WI38 (cell line): ENCODE results near the gene HDAC4.

Source experiments
- H3K4me3 ChIP-seq: 2 replicates; pipeline ENCODE4 v1.5.1; 2011; ENCODE audit warnings: low read depth, mild to moderate bottlenecking, control low read depth, low read length
- CTCF ChIP-seq: IDR thresholded peaks from 2 replicates; pipeline ENCODE4 v1.5.1; 2012; ENCODE audit warnings: low read depth, mild to moderate bottlenecking, control low read depth, low read length

The HDAC4 gene

DNA sequence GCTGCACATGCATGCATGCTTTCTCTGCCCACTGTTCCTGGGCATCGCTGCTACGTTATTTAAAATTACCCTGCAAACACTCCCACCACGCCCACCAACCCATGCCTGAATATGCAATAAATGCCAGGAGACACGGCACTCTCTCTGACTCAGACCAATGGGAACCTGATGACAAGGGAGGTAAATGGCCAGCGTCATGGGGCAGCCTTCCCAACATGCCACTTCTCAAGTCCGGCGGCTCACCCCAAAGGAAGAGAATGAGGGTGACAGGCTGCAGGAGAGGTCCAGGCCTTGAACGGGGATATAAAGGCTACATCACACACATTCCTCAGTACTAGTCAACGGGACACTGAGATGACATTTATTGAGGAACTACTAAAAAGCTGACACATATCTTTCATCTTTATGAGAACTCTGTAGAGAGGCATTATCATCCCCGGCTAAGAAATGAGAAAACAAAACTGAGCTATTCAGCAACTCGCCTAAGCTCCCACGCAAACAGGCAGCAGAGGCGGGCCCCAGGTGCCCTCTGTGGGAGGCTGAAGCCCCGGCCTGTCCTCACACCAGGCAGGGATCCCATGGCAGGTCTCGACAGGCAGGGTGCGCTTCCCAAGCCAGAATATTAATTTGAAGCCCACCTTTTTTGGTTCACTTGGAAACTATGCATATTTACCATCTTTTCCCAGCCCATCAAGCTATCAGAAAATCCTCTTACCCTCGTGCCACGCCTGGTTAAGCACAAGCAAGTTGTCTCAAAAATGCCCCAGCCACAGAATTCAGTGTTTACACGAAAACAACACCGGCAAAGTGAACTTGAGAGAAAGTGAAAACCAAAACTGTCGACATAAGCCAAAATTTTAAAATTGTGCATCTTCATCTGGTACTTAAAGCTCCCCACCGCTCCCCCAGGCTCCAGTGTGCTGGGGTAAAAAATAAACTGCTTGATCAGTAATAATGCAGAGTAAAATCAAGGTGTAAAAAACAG is 166.3 kb downstream of the HDAC4 start:
- TF ChIP-seq CTCF, result no peak
- H3K4me3 ChIP-seq, result no peak overlapping the region

GRCh38 chr2:239233576-239233975 is 167.2 kb downstream of the HDAC4 start:
- no peak for TF ChIP-seq CTCF
- no peak overlapping the region for H3K4me3 ChIP-seq

DNA sequence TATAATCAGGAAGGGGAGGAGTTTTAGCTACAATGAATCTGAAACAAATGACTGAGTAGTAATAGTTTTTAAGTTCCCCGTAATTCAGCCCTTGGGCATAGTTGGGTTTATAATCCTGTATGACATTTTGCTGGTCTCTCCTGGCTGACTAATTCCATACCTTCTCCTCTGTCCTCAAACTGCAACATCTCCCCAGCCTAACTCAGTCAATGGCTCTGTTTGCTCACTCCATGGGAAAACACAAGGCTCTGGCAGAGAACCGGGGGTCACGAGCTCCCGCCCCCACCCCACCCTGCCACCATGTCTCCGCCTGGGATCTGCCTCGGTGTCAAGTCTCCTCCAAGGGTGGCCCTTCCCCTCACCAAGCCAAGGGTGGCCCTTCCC is 168.6 kb downstream of the HDAC4 start:
- H3K4me3 ChIP-seq, result no peak overlapping the region
- TF ChIP-seq CTCF, result no peak

DNA sequence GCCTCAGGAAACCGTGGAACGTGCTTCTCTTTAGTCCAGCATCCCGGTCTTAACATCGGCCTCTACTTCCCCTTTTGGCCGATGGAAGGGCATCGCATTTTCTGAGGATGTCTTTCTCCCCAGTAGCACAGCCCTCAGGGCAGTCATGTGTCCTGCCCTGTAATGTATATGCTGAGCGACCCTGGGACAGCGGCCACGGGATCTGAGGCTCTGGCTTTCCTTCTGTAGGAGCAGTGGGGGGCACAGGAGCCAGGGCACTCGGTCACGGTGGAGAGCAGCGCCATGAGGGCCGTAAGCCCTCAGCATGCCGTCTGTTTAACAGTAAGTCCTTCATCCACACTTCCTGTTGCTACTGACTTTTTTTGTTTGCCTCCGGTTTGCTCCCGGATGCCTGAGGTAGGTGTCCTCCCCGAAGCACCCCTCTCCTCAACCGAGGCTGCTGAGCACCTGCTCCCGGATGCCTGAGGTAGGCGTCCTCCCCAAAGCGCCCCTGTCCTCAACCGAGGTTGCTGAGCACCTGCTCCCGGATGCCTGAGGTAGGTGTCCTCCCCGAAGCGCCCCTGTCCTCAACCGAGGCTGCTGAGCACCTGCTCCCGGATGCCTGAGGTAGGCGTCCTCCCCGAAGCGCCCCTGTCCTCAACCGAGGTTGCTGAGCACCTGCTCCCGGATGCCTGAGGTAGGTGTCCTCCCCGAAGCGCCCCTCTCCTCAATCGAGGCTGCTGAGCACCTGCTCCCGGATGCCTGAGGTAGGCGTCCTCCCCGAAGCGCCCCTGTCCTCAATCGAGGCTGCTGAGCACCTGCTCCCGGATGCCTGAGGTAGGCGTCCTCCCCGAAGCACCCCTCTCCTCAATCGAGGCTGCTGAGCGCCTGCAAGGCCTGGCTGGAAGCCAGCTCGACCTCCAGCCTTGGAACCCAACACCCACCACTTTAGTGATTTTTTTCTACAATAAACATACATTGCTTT is 169.3 kb downstream of the HDAC4 start:
- no peak overlapping the region for H3K4me3 ChIP-seq
- no peak for TF ChIP-seq CTCF

DNA sequence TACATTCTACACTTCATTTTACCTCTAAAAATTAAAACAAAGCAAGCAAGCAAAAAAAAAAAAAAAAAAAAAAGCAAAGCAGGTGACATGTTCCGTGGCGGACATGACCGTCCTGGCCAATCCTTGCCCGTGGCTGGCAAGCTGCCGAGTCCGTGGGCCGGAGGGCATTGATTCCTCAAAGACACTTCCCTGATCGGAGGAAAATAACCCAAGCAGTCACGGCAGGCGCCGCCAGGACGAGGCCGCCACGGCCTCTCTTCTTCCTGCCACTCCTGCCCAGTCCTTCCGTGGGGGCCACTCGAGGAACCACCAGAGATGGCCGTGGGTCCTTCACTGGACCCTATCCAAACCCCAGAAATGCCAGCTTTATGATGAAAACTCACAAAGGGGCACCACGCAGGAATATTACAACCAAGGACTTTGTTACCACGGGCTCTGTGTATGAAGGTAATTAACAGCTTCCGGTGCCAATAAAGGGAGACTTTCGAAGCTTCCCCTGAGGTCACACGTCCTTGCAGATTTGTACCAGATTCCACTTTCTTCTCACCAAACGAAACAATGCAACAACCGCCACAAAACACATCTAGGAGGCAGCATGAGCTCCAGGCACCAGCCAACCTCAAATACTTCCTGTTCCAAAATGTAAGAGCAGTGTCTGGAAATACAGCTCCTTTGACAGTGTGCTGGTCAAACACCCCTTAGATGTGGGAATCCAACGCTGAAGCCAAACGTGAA is 170.3 kb downstream of the HDAC4 start:
- H3K4me3 ChIP-seq, result no peak overlapping the region
- no peak for TF ChIP-seq CTCF

DNA sequence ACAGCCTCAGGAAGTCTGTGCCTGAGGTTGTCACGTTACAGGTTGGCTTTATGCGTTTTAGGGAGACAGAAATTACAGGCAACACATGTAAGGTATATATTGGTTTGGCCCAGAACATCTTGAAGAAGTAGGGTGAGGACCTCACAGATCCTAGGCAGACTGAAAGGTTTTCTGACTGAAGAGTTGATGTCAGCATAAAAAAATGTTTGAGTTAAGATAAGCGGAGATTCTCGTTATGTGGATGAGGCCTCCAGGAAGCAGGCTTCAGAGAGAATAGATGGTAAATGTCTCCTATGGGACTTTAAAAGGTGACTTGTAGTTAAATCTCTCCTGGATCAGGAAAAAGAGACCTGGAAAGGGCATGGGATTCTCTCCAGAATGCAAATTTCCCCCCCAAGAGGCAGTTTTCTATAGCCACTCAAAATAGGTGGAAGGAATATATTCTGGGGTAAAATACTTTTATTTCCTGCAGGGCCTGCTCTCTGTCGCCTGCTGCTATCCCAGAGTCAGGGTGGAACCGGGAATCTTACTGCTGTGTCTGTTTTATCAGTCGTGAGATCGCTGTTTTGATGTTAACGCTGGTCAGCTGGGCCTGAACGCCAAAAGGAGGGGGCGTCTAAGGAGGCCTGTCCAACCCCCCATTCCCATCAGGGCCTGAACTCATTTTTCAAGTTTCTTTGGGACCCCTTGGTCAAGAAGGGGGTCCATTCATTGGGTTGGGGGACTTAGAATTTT is 171.1 kb downstream of the HDAC4 start:
- no peak for TF ChIP-seq CTCF
- no peak overlapping the region for H3K4me3 ChIP-seq
